Esophagus (tissue), 2 donors: ENCODE data around the gene TYSND1. TPM values are rescaled to one million over a fixed set of nuclear protein-coding genes. Genes with fewer than 3 reads are reported as not detected.

Source experiments
- H3K27ac ChIP-seq, 2 donors: one replicate each; pipeline ENCODE4 v1.5.1; 2013; ENCODE audit warnings: low read depth in 2 of 2, mild to moderate bottlenecking in 2 of 2, inconsistent platforms in 1 of 2, low read length in 1 of 2, moderate library complexity in 1 of 2
- H3K27me3 ChIP-seq, 2 donors: one replicate each; pipeline ENCODE4 v1.6.1; 2013; ENCODE audit warnings: low read length in 2 of 2, control low read depth in 1 of 2, mild to moderate bottlenecking in 1 of 2; ENCODE audit not compliant: insufficient read depth in 2 of 2, control insufficient read depth in 1 of 2
- H3K36me3 ChIP-seq, 2 donors: one replicate each; pipeline ENCODE4 v1.6.1; 2013; ENCODE audit warnings: low read length in 1 of 2; ENCODE audit not compliant: control insufficient read depth in 2 of 2, insufficient read depth in 2 of 2
- H3K4me1 ChIP-seq, 2 donors: one replicate each; pipeline ENCODE4 v1.6.1; 2013; ENCODE audit warnings: low read length in 1 of 2; ENCODE audit not compliant: control insufficient read depth in 2 of 2, insufficient read depth in 2 of 2
- H3K4me3 ChIP-seq, 2 donors: one replicate each; pipeline ENCODE4 v1.5.1; 2013; ENCODE audit warnings: low read length in 2 of 2, mild to moderate bottlenecking in 2 of 2, low read depth in 1 of 2, moderate library complexity in 1 of 2
- H3K9me3 ChIP-seq, 2 donors: one replicate each; pipeline ENCODE4 v1.6.1; 2013; ENCODE audit warnings: mild to moderate bottlenecking in 2 of 2, low read depth in 1 of 2, low read length in 1 of 2, moderate library complexity in 1 of 2; ENCODE audit not compliant: control insufficient read depth in 2 of 2, insufficient read depth in 1 of 2
- WGBS, 2 donors: extraction: QIAGEN DNeasy Blood & Tissue Kit; methylation state at CpG; one replicate each; pipeline ENCODE4 v1.1.7; 2013; 5-methylcytosine and 5-hydroxymethylcytosine counted together
- polyA plus RNA-seq, 2 donors: library from polyadenylated mRNA; stranded (reverse); fragments of 200-250 nt; gene quantifications; one replicate each; pipeline ENCODE4 v1.2.3, GENCODE V29; 2013
- donor health status: healthy with polysubstance abuse.
- donor health status: Bipolar disorder and iron deficiency.

TYSND1 gene, protein sequence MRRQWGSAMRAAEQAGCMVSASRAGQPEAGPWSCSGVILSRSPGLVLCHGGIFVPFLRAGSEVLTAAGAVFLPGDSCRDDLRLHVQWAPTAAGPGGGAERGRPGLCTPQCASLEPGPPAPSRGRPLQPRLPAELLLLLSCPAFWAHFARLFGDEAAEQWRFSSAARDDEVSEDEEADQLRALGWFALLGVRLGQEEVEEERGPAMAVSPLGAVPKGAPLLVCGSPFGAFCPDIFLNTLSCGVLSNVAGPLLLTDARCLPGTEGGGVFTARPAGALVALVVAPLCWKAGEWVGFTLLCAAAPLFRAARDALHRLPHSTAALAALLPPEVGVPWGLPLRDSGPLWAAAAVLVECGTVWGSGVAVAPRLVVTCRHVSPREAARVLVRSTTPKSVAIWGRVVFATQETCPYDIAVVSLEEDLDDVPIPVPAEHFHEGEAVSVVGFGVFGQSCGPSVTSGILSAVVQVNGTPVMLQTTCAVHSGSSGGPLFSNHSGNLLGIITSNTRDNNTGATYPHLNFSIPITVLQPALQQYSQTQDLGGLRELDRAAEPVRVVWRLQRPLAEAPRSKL
- polyA plus RNA-seq: 10 to 100 TPM; 13.6 to 17.5 TPM

DNA sequence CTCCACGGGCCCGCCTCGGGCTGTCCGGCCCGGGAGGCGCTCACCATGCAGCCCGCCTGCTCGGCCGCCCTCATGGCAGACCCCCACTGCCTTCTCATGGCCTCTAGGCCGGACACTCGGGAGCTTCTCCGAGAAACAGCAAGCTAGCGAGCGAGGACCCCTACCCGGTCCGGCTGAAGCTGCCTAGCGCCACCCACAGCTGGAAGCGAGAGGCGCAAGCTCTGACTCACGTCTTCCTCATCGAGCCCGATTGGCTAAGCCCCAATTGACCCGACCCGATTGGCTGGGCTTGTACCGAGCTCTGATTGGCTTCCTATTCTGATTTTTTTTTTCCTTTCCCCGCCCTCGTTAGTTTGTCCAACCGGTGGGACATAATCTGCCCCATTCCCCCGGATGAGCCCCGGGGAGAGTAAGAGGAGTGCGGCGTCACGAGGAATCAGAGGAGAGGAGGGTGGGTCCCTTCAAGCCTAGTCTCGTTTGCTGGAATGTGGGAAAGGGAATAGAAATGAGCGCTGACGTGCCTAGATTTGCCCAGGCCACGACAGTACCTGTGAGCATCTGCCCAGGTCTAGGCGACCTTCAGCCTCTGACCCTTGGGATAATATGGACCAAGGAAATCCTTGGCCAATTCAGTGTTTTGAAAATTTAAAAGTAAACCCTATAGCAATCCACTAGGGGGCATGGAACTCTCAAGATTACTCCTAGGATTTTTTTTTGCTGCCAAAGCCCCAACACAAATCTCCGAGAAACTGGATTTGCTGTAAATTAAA, at the start of gene TYSND1:
Gene TYSND1 (minus strand): TSS at position 212 of the 770 bp plus-strand sequence. CDS start 114 bp downstream, at position 98.
- WGBS, 2 donors: 1% methylated on average over 39 of the region's 39 CpGs
- H3K4me1 ChIP-seq: peaks cover 6 to 17% of the 10 kb centered on the region in 2 donors
- H3K4me3 ChIP-seq: peak within 1 kb of the TSS; percentile 76 to 82
- no peaks in the 10 kb centered on the region for H3K9me3 ChIP-seq
- peak within 1 kb of the TSS; percentile 95 for H3K27ac ChIP-seq
- peaks cover 0 to 5% of the 10 kb centered on the region in 2 donors for H3K36me3 ChIP-seq
- no peaks in the 10 kb centered on the region for H3K27me3 ChIP-seq

DNA sequence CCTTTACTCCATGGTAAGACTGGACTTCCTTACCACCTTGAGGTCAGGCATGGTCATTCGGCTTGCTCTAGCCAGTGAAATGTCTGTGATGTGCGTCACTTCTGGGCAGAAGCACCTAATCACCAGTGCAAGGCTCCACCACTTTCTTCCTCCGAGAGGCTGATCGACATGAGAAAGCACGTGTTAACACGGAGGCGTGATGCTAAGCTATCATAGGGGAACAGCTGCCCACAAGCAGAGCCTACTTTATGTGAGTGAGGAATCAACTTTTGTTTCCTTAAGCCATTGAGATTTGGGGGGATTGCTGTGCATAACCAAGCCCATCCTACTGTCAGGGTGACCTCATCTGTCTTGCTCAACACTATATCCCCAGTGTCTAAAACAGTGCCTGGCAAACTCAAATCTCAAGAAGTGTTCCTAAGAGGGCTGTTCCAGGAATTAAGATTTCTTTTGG, 46.9 kb upstream of the TYSND1 start:
- 95 to 96% methylated on average over 7 of the region's 7 CpGs for WGBS, 2 donors
- peaks cover 2 to 4% of the 10 kb centered on the region in 2 donors for H3K36me3 ChIP-seq
- H3K4me3 ChIP-seq: no peak overlapping the region
- H3K27me3 ChIP-seq: no peaks in the 10 kb centered on the region
- H3K27ac ChIP-seq: no peak overlapping the region
- H3K9me3 ChIP-seq: no peaks in the 10 kb centered on the region
- H3K4me1 ChIP-seq: no peaks in the 10 kb centered on the region

DNA sequence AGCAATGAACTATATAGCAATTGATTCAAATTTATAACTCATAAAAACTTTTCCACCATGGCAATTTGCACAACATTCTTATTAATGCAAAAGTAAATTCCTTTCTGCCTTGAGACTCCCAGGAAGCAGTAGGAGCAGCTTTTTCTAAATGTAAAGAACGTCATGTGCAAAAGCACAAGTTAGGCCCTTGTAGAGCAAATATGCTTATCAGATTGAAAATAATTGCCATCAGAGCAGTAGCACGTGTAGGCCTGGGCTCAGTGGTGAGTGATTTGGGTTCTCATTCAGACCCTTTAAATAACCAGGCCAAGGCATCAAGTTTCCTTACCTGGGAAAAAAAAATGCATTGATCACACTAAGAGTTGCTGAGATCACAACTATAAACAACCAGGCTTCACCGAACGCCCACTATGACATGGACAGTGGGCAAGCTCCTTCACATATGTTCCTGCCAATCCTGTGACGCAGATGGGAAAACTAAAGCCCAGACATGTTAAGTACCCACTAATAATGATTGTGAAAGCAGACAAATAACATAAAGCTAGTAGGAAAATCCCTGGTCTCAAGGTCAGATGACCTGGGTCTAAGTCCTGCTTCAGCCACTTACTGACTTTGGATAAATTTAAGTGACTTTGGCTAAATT, 45.9 kb upstream of the TYSND1 start:
- Histone ChIP-seq H3K36me3 (peaks cover 0 to 4% of the 10 kb centered on the region in 2 donors), H3K9me3 (no peaks in the 10 kb centered on the region), H3K4me3 (no peak overlapping the region), H3K4me1 (no peaks in the 10 kb centered on the region), H3K27me3 (no peaks in the 10 kb centered on the region), H3K27ac (peak overlapping the region in 1 of 2 donors; percentile 55)
- 69 to 71% methylated on average over 5 of the region's 5 CpGs for WGBS, 2 donors

DNA sequence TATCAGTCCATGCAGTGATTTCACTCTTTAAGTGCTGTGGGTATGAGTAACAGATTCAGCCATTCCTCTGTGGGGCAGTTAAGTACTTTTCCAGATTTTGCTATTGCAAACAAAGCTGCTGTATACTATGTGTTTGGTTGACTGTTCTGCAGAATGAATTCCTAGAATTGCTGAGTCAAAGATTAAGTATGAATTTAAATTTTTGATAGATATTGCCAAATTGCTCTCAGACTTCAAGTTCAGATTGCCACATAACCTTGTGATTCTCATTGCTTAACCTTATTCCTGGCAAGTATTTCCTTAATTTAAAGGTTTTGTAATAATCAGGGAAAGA, 45.4 kb upstream of the TYSND1 start:
- no peaks in the 10 kb centered on the region for H3K4me1 ChIP-seq

DNA sequence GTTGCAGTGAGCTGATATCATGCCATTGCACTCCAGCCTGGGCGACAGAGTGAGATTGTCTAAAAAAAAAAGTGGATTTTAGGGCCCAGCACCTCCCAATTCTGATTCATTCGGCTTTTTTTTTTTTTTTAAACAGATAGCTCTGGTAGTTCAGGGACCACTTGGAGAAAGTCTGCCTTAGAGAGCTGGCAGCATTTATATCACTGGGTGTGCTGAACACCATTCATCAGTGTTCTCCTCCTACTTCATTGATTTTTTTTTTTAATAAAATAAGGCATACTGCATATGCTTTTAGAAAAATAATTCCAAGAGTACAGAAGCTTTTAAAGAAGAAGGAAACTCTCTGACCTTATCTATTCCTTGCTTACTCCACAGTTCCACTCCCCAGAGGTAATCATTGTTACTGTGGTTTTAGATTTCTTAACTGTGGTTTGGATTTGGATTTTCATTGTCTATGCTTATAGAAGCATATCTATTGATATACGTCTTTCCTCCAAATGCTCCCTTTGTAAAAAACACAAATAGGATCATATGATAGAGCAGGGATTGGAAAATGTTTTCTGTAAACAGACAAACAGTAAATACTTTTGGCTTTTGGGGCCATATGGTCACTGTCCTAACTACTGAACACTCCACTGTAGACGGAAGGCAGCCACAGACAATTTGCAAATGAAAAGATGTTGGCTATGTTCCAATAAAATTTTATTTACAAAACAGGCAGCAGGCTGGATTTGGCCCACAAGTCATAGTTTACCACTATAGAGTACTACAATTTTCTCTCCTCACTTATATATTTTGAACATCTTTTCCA, 44.9 kb upstream of the TYSND1 start:
- H3K27me3 ChIP-seq: no peaks in the 10 kb centered on the region
- no peak overlapping the region for H3K4me3 ChIP-seq
- no peaks in the 10 kb centered on the region for H3K9me3 ChIP-seq
- H3K36me3 ChIP-seq: no peaks in the 10 kb centered on the region
- H3K4me1 ChIP-seq: no peaks in the 10 kb centered on the region
- WGBS, 2 donors: 61 to 65% methylated on average over 4 of the region's 4 CpGs
- no peak overlapping the region for H3K27ac ChIP-seq

More for the DNA sequence above, 45.4 kb upstream of the TYSND1 start:
- H3K9me3 ChIP-seq: no peaks in the 10 kb centered on the region
- peaks cover 0 to 2% of the 10 kb centered on the region in 2 donors for H3K36me3 ChIP-seq
- H3K27me3 ChIP-seq: no peaks in the 10 kb centered on the region
- H3K27ac ChIP-seq: no peak overlapping the region
- no peak overlapping the region for H3K4me3 ChIP-seq

DNA sequence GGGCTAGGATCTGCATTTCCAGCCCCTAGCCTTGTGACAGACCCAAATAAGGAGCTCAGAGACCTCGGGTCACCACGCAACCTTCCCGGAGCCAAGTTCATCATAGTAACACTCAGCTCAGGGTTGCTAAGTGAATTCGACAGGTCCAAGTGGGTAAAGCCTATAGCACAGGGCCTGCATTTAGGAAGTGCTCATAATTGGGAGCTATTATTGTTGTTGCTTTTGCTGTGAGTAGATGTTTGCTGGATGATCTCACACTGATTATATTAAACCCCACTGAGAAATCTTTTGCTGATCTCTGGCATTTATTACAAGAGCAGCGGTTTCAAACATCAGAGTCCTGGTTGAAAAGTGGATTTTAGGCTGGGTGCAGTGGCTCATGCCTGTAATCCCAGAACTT, 44.1 kb upstream of the TYSND1 start:
- H3K27me3 ChIP-seq: no peaks in the 10 kb centered on the region
- WGBS, 2 donors: 73 to 76% methylated on average over 5 of the region's 5 CpGs
- no peaks in the 10 kb centered on the region for H3K4me1 ChIP-seq
- no peaks in the 10 kb centered on the region for H3K9me3 ChIP-seq
- H3K4me3 ChIP-seq: no peak overlapping the region
- H3K27ac ChIP-seq: no peak overlapping the region
- no peaks in the 10 kb centered on the region for H3K36me3 ChIP-seq

DNA sequence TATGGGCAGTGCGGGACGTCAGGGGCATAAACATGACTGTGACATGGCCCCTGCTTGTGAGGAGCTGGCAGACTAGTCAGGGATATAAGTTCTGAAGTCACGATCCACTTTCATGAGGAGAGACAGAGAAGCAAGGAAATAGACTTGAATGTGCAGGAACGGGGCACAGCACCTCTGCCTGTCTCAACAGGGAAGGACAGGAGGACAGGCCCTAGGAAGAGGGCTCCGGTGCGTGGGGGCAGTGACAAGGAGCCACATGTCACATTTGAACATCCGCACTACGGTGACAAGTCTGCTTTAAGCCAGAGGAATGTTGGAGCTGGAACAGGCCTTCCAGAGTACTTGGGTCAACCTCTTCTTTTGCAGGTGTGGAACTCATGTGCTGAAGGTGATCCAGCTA, 43.6 kb upstream of the TYSND1 start:
- Histone ChIP-seq H3K27me3 (no peaks in the 10 kb centered on the region), H3K27ac (no peak overlapping the region), H3K4me1 (no peaks in the 10 kb centered on the region), H3K9me3 (no peaks in the 10 kb centered on the region), H3K4me3 (no peak overlapping the region), H3K36me3 (no peaks in the 10 kb centered on the region)
- WGBS, 2 donors: 92% methylated on average over 8 of the region's 8 CpGs

DNA sequence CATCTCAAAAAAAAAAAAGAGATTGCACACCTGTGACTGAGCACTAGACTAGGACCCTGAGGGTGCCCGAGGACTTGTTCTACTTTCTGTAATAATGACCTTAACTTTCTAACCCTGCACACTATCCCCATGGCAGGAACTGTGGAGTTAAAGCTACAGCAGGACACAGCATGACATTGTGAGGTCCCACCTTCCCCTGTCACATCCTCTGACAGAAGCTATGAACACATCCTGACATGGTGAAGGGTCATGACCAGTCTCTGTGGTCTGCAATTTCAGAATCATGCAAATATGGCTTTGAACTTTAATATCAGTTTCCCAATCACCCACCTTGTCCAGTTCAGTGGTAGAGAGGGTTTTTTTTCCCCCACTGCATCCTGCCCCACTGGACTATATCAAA, 42.3 kb upstream of the TYSND1 start:
- Histone ChIP-seq H3K27me3 (no peaks in the 10 kb centered on the region), H3K27ac (no peak overlapping the region), H3K36me3 (no peaks in the 10 kb centered on the region), H3K9me3 (no peaks in the 10 kb centered on the region), H3K4me3 (no peak overlapping the region), H3K4me1 (no peaks in the 10 kb centered on the region)
- WGBS, 2 donors: 79 to 81% methylated on average over 1 of the region's 1 CpG

DNA sequence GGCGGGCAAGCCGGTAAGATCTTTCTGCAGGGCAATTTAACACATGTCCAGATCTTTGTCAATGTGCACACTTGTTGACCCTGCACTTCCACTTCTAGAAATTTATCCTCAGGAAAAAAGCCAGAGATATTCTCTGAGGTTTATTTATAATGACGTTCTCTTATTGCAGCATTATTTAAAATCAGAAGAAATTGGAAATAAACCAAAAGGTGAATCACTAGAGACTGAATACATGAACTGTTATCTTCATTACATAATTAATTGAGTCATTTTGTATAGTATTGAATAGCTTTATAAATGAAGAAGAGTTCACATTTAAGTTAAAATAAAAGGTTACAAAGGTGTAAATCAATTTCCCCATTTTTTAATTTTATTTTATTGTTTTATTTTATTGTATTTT, 40.1 kb upstream of the TYSND1 start:
- H3K36me3 ChIP-seq: no peaks in the 10 kb centered on the region
- H3K27me3 ChIP-seq: no peaks in the 10 kb centered on the region
- no peak overlapping the region for H3K27ac ChIP-seq
- H3K4me3 ChIP-seq: no peak overlapping the region
- WGBS, 2 donors: 46 to 62% methylated on average over 3 of the region's 3 CpGs
- no peaks in the 10 kb centered on the region for H3K9me3 ChIP-seq
- no peaks in the 10 kb centered on the region for H3K4me1 ChIP-seq
